H54 (cell line): Measurements from ENCODE around the gene SELENON.
"Not testable (repeated sequence)": the region's sequence is repeated elsewhere in the genome, so short reads cannot be mapped to it uniquely, and the experiment has no call there.

ENCODE experiments used
- DNase-seq: peaks from one replicate; pipeline ENCODE4 v3.0.0; 2011; ENCODE audit warnings: low spot score, mixed read lengths; ENCODE audit not compliant: insufficient read length
- FAIRE-seq: peaks from 3 replicates; lab custom pipeline; 2011; peaks lifted over from hg19 to GRCh38; lab: Jason Lieb, UNC
- POLR2A ChIP-seq: IDR thresholded peaks from 2 replicates; pipeline ENCODE4 v1.6.1; 2011; ENCODE audit warnings: low read depth, mild to moderate bottlenecking, low read length

Gene SELENON

GRCh38 chr1:25829046-25829445, 29.1 kb downstream of the SELENON start:
- no peak for TF ChIP-seq POLR2A
- no peak for FAIRE-seq
- no peak for DNase-seq

- DNase-seq (no peak), FAIRE-seq (no peak)
- no peak for TF ChIP-seq POLR2A
Measured at GRCh38 chr1:25831569-25832196, 31.7 kb downstream of the SELENON start.

- no peak for TF ChIP-seq POLR2A
- FAIRE-seq (no peak), DNase-seq (no peak)
Measured at GRCh38 chr1:25832336-25833037, 32.5 kb downstream of the SELENON start.

GRCh38 chr1:25833158-25833557, 33.2 kb downstream of the SELENON start:
- no peak for TF ChIP-seq POLR2A
- FAIRE-seq (no peak), DNase-seq (no peak)

GRCh38 chr1:25834894-25835293, 34.9 kb downstream of the SELENON start:
- FAIRE-seq (no peak), DNase-seq (no peak)
- no peak for TF ChIP-seq POLR2A

GRCh38 chr1:25836695-25837094, 36.7 kb downstream of the SELENON start:
- DNase-seq: peak; percentile 39
- TF ChIP-seq POLR2A: no peak

GRCh38 chr1:25837262-25837875, 37.4 kb downstream of the SELENON start:
- TF ChIP-seq POLR2A: no peak
- DNase-seq (no peak), FAIRE-seq (peak; percentile 33)

More at GRCh38 chr1:25836695-25837094, 36.7 kb downstream of the SELENON start:
- FAIRE-seq: peak; percentile 95

GRCh38 chr1:25839808-25840207, 39.8 kb downstream of the SELENON start:
- DNase-seq, FAIRE-seq: not testable (repeated sequence)

- no peak for TF ChIP-seq POLR2A
Measured at GRCh38 chr1:25843483-25843882, 43.5 kb downstream of the SELENON start.

GRCh38 chr1:25844536-25845337, 44.7 kb downstream of the SELENON start:
- TF ChIP-seq POLR2A: no peak
- DNase-seq (no peak), FAIRE-seq (no peak)

More at GRCh38 chr1:25843483-25843882, 43.5 kb downstream of the SELENON start:
- no peak for FAIRE-seq
- DNase-seq: no peak

- DNase-seq: no peak
- no peak for TF ChIP-seq POLR2A
- no peak for FAIRE-seq
Measured at GRCh38 chr1:25845664-25846063, 45.7 kb downstream of the SELENON start.

- DNase-seq (no peak), FAIRE-seq (no peak)
- TF ChIP-seq POLR2A: no peak
Measured at GRCh38 chr1:25847929-25848328, 47.9 kb downstream of the SELENON start.

- FAIRE-seq: no peak
- no peak for TF ChIP-seq POLR2A
- DNase-seq: no peak
Measured at GRCh38 chr1:25848531-25848930, 48.5 kb downstream of the SELENON start.

GRCh38 chr1:25854554-25854953, 54.6 kb downstream of the SELENON start:
- TF ChIP-seq POLR2A: no peak
- DNase-seq (no peak), FAIRE-seq (no peak)

GRCh38 chr1:25856856-25857255, 56.9 kb downstream of the SELENON start:
- DNase-seq: no peak
- FAIRE-seq: no peak
- TF ChIP-seq POLR2A: no peak
